ENCODE measurements around the gene FOLR2. TPM values are rescaled to one million over a fixed set of nuclear protein-coding genes. Genes with fewer than 3 reads are reported as not detected.
"Not testable (repeated sequence)": the region's sequence is repeated elsewhere in the genome, so short reads cannot be mapped to it uniquely, and the experiment has no call there.

Gene FOLR2
- total RNA-seq, 2 donors from 2014 or later = not detected

DNA sequence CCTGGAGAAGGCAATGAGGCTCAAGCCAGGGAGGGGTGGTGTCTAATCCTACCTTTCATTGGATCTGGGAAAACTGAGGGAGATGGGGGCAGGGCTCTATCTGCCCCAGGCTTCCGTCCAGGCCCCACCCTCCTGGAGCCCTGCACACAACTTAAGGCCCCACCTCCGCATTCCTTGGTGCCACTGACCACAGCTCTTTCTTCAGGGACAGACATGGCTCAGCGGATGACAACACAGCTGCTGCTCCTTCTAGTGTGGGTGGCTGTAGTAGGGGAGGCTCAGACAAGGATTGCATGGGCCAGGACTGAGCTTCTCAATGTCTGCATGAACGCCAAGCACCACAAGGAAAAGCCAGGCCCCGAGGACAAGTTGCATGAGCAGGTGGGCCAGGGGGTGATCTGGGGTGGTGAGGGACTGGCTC, 24.6 kb upstream of the FOLR2 start, which contains the start of gene FOLR1:
Gene FOLR1, plus strand, starts transcription at position 180 of the 421 bp plus-strand sequence. Its CDS starts 34 bp downstream, at position 214.
- no peak for ATAC-seq (replicated peaks)
- Mint-ChIP-seq H3K27ac (no peak within 1 kb of the TSS), H3K9me3 (no peaks in the 10 kb centered on the region), H3K4me1 (no peaks in the 10 kb centered on the region), H3K27me3 (no peaks in the 10 kb centered on the region), H3K36me3 (ENCODE audit: low read depth) (no peaks in the 10 kb centered on the region), H3K4me3 (no peak within 1 kb of the TSS)

DNA sequence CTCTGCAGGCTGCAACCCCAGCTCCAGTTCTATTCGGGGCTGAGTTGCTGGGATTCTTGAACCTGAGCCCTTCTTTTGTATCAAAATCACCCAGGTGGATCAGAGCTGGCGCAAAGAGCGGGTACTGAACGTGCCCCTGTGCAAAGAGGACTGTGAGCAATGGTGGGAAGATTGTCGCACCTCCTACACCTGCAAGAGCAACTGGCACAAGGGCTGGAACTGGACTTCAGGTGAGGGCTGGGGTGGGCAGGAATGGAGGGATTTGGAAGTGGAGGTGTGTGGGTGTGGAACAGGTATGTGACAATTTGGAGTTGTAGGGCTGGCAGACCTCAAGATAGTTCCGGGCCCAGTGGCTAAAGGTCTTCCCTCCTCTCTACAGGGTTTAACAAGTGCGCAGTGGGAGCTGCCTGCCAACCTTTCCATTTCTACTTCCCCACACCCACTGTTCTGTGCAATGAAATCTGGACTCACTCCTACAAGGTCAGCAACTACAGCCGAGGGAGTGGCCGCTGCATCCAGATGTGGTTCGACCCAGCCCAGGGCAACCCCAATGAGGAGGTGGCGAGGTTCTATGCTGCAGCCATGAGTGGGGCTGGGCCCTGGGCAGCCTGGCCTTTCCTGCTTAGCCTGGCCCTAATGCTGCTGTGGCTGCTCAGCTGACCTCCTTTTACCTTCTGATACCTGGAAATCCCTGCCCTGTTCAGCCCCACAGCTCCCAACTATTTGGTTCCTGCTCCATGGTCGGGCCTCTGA, 20.9 kb upstream of the FOLR2 start:
- no peaks in the 10 kb centered on the region for H3K4me1 Mint-ChIP-seq
- no peak for ATAC-seq (replicated peaks)
- no peak overlapping the region for H3K4me3 Mint-ChIP-seq
- no peak overlapping the region for H3K27ac Mint-ChIP-seq
- H3K9me3 Mint-ChIP-seq = no peaks in the 10 kb centered on the region
- no peaks in the 10 kb centered on the region for H3K36me3 Mint-ChIP-seq (ENCODE audit: low read depth)
- no peaks in the 10 kb centered on the region for H3K27me3 Mint-ChIP-seq

DNA sequence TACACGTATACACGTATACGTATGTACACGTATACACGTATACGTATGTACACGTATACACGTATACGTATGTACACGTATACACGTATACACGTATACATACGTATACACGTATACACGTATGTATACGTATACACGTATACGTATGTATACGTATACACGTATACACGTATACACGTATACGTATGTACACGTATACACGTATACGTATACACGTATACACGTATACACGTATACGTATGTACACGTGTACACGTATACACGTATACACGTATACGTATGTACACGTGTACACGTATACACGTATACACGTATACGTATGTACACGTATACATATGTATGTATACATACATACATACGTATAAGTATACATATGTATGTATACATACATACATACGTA, 15.1 kb upstream of the FOLR2 start:
- not testable (repeated sequence) for H3K4me3 Mint-ChIP-seq; H3K27me3 Mint-ChIP-seq; H3K36me3 Mint-ChIP-seq (ENCODE audit: low read depth); H3K9me3 Mint-ChIP-seq; H3K27ac Mint-ChIP-seq; ATAC-seq (replicated peaks); H3K4me1 Mint-ChIP-seq

GRCh38 chr11:72202571-72202970, 14.0 kb upstream of the FOLR2 start:
- H3K4me3 Mint-ChIP-seq = no peak overlapping the region
- no peak overlapping the region for H3K27ac Mint-ChIP-seq
- ATAC-seq (replicated peaks) = no peak
- H3K27me3 Mint-ChIP-seq = no peaks in the 10 kb centered on the region
- H3K36me3 Mint-ChIP-seq (ENCODE audit: low read depth) = no peaks in the 10 kb centered on the region
- H3K4me1 Mint-ChIP-seq = no peaks in the 10 kb centered on the region
- H3K9me3 Mint-ChIP-seq = no peaks in the 10 kb centered on the region

DNA sequence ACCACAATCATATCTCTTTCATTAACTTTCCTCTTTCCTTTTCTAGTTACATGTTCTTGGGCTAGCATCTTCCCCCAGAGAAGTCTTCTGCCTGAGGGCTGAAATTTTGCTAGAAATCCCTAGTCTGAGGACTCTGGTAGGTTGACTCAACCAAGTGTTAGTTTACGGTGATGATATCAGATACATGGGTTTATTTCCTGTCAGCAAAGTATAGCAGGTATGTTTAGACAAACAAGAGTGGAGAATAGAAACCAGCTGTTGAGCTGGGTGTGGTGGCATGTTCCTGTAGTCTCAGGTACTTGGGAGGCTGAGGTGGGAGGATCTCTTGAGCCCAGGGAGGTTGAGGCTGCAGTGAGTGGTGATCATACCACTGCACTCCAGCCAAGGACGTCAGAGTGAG, 13.4 kb upstream of the FOLR2 start:
- ATAC-seq (replicated peaks) = no peak
- no peak overlapping the region for H3K27ac Mint-ChIP-seq
- no peaks in the 10 kb centered on the region for H3K27me3 Mint-ChIP-seq
- no peaks in the 10 kb centered on the region for H3K9me3 Mint-ChIP-seq
- H3K4me1 Mint-ChIP-seq = no peaks in the 10 kb centered on the region
- H3K36me3 Mint-ChIP-seq (ENCODE audit: low read depth) = no peaks in the 10 kb centered on the region
- H3K4me3 Mint-ChIP-seq = no peak overlapping the region

- H3K4me3 Mint-ChIP-seq = no peak overlapping the region
- no peaks in the 10 kb centered on the region for H3K4me1 Mint-ChIP-seq
- ATAC-seq (replicated peaks) = no peak
- peaks cover 13% of the 10 kb centered on the region for H3K27me3 Mint-ChIP-seq
- H3K27ac Mint-ChIP-seq = no peak overlapping the region
- H3K36me3 Mint-ChIP-seq (ENCODE audit: low read depth) = no peaks in the 10 kb centered on the region
- H3K9me3 Mint-ChIP-seq = peaks cover 8% of the 10 kb centered on the region
Observed at GRCh38 chr11:72204886-72205285, 11.7 kb upstream of the FOLR2 start.

DNA sequence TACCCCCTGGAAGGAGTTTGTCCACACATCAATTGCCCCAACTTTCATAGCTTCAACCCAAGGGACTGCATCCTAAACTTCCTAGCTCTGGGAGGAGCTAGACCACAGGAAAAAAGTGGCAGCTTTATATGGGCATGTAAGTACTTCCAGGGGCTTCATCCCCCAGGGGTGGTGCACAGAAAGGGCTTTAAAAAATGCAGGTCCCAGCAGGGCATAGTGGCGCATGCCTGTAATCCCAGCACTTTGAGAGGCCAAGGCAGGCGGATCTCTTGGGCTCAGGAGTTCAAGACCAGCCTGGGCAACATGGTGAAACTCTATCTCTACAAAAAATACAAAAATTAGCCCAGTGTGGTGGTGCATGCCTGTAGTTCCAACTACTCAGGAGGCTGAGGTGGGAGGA, 9.8 kb upstream of the FOLR2 start:
- H3K36me3 Mint-ChIP-seq (ENCODE audit: low read depth); H3K4me3 Mint-ChIP-seq; H3K4me1 Mint-ChIP-seq; ATAC-seq (replicated peaks); H3K27ac Mint-ChIP-seq: not testable (repeated sequence)
- H3K9me3 Mint-ChIP-seq = peaks cover 12% of the 10 kb centered on the region
- H3K27me3 Mint-ChIP-seq = peaks cover 23% of the 10 kb centered on the region

DNA sequence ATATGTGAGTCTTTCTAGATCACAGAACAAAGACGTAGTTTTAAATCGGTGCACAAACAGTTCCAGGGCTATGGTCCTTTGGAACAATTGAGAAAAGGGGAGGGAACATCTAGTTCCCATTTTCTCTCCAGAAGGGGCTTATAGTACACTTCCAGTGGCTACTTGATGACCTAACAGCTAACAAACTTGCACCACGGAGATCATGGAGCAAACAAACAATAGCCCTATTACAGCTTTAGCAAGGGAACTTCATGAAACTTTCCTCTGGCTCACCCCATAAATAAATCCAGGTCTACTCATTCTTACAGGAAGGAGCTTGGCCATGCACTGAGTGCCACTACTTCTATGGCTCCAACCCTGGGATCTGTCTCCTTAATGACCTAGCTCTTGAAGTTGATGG, 8.3 kb upstream of the FOLR2 start:
- Mint-ChIP-seq H3K4me3 (no peak overlapping the region), H3K4me1 (no peaks in the 10 kb centered on the region), H3K27me3 (peaks cover 28% of the 10 kb centered on the region), H3K27ac (no peak overlapping the region), H3K36me3 (ENCODE audit: low read depth) (no peaks in the 10 kb centered on the region), H3K9me3 (peaks cover 12% of the 10 kb centered on the region)
- ATAC-seq (replicated peaks) = no peak

- Mint-ChIP-seq H3K27ac (no peak overlapping the region), H3K4me1 (no peaks in the 10 kb centered on the region), H3K9me3 (peaks cover 12% of the 10 kb centered on the region), H3K4me3 (no peak overlapping the region), H3K36me3 (ENCODE audit: low read depth) (no peaks in the 10 kb centered on the region), H3K27me3 (peaks cover 28% of the 10 kb centered on the region)
- ATAC-seq (replicated peaks) = no peak
Observed at GRCh38 chr11:72209101-72209500, 7.5 kb upstream of the FOLR2 start.

DNA sequence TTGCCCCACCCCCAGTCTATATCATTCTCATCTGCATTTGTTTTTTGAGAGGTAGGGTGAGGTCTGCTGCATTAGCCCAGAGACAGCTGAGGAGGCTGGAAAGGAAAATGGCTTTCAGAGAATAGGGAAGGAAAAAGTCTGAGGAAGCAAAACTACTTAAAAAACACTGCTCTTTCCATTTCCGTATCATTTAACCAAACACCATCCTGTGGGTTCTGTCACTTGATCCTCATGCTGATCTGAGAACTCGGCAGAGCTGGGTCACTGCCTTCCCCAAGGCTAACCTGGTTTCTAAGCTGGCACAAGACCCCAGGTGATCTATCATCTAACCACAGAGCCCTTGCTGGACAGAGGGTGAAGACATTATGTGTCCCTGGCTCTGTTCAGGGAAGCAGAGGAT, 1.2 kb downstream of the FOLR2 start:
- no peaks in the 10 kb centered on the region for H3K36me3 Mint-ChIP-seq (ENCODE audit: low read depth)
- no peak overlapping the region for H3K4me3 Mint-ChIP-seq
- H3K27me3 Mint-ChIP-seq = peaks cover 10% of the 10 kb centered on the region
- ATAC-seq (replicated peaks) = no peak
- H3K9me3 Mint-ChIP-seq = no peaks in the 10 kb centered on the region
- no peaks in the 10 kb centered on the region for H3K4me1 Mint-ChIP-seq
- no peak overlapping the region for H3K27ac Mint-ChIP-seq

- H3K36me3 Mint-ChIP-seq (ENCODE audit: low read depth) = no peaks in the 10 kb centered on the region
- H3K9me3 Mint-ChIP-seq = no peaks in the 10 kb centered on the region
- no peaks in the 10 kb centered on the region for H3K4me1 Mint-ChIP-seq
- ATAC-seq (replicated peaks) = no peak
- H3K27ac Mint-ChIP-seq = no peak overlapping the region
- peaks cover 10% of the 10 kb centered on the region for H3K27me3 Mint-ChIP-seq
- no peak overlapping the region for H3K4me3 Mint-ChIP-seq
Observed at GRCh38 chr11:72218251-72218745, 1.7 kb downstream of the FOLR2 start.

- no peaks in the 10 kb centered on the region for H3K9me3 Mint-ChIP-seq
- peaks cover 10% of the 10 kb centered on the region for H3K27me3 Mint-ChIP-seq
- H3K4me1 Mint-ChIP-seq = peaks cover 7% of the 10 kb centered on the region
- H3K36me3 Mint-ChIP-seq (ENCODE audit: low read depth) = peaks cover 5% of the 10 kb centered on the region
- H3K4me3 Mint-ChIP-seq = no peak overlapping the region
- no peak for ATAC-seq (replicated peaks)
- no peak overlapping the region for H3K27ac Mint-ChIP-seq
Observed at GRCh38 chr11:72220696-72221363, 4.2 kb downstream of the FOLR2 start.

DNA sequence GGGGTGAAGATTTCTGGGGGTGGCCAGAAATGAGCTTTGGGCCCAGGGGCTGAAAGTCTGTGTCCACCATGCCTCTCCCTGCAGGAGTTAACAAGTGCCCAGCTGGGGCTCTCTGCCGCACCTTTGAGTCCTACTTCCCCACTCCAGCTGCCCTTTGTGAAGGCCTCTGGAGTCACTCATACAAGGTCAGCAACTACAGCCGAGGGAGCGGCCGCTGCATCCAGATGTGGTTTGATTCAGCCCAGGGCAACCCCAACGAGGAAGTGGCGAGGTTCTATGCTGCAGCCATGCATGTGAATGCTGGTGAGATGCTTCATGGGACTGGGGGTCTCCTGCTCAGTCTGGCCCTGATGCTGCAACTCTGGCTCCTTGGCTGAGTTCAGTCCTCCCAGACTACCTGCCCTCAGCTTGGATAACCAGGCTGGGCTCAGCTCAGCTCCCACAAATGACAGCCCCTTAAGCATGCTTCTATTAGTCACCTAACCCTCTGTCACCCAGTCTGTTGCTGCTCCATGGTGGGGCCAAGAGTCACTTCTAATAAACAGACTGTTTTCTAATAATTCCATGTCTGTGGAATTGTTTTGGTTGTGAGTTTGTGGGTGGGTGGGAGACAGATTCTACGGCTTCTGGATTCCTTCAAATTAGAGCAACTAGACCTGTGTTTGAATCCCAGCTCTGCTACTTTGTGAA, 4.9 kb downstream of the FOLR2 start:
- Mint-ChIP-seq H3K27me3 (peaks cover 7% of the 10 kb centered on the region), H3K27ac (no peak overlapping the region), H3K9me3 (no peaks in the 10 kb centered on the region), H3K4me3 (peak overlapping the region; percentile 94), H3K4me1 (peaks cover 7% of the 10 kb centered on the region), H3K36me3 (ENCODE audit: low read depth) (peaks cover 5% of the 10 kb centered on the region)
- ATAC-seq (replicated peaks) = no peak

DNA sequence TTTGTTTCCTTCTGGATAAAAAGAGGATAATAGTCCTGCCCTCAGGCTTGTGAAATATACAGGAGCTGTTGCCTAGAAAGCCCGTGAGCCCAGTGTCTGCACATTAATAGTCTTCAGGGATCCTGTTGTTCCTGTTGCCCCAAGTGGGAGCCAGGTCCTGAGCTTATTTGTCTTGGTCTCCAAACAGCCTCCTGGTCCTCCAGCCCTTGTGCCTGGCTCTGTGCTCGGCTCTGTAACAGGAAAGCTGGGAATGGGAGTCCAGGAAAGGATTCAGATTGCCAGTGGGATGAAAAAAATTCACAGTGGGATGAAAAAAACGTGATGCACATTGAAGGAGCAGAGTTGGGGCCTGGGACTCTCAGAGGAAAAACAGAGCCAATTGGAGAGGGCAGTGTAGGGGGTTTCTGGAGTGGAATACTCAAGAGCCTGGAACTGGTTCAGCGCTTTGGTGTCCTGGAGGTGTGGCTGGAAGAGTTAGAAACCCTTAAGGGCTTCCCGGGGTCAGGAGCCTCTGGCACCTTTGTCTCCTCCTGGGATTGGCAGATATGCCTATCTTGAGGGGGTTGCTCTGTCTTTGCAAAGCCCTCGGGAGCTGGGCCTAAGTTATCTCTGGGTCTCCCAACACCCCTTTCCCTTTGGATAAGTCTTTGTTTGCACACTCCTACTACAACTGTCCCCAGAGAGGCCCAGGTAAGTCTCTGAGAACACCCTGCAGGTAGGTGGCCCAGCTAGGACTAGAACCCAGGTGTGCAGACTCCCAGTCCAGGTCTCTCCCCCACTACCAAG, 5.7 kb downstream of the FOLR2 start:
- Mint-ChIP-seq H3K27ac (peak overlapping the region; percentile 75), H3K9me3 (no peaks in the 10 kb centered on the region), H3K4me1 (peaks cover 7% of the 10 kb centered on the region), H3K36me3 (ENCODE audit: low read depth) (peaks cover 5% of the 10 kb centered on the region), H3K27me3 (peaks cover 5% of the 10 kb centered on the region), H3K4me3 (peak overlapping the region; percentile 94)
- ATAC-seq (replicated peaks) = no peak

Data from activated T-helper 17 cell treated with anti-CD3 and anti-CD28 coated beads, Interleukin-2, amount 50 U/mL, for 72 hours (primary cell).